HuH-7.5 (cell line): ENCODE measurements around the gene TIRAP.
"Not testable (repeated sequence)": the region's sequence is repeated elsewhere in the genome, so short reads cannot be mapped to it uniquely, and the experiment has no call there.

Source experiments
- DNase-seq: peaks from one replicate; pipeline ENCODE4 v3.0.0; 2011; ENCODE audit warnings: low spot score

The TIRAP gene

GRCh38 chr11:126282736-126283591, at the start of gene TIRAP:
Gene TIRAP, plus strand, starts transcription at chr11:126283093. Its CDS starts 7,802 bp downstream, at chr11:126290895.
- peak; percentile 64 for DNase-seq

GRCh38 chr11:126233391-126233790, 49.5 kb upstream of the TIRAP start:
- no peak for DNase-seq

- no peak for DNase-seq
Observed at GRCh38 chr11:126246636-126247035, 36.3 kb upstream of the TIRAP start.

GRCh38 chr11:126253265-126253664, 29.6 kb upstream of the TIRAP start:
- no peak for DNase-seq

DNA sequence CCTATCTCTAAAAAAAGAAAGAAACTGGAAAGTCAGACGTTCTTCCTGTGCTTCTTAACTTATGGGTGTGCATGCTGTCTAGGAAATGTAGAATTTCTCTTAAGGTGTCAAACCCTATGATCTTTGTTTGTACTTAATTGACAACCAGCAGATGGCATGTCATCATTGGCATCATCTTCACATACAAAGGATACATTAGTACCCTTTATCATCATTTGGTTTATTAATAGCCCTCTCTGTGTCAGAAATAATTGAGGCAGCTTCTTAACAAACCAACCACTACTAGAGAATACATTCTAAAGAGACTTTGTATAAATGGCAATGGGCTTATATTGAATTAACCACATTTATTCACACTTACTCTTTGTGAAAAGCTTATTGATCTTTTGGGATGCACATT, 28.1 kb upstream of the TIRAP start:
- no peak for DNase-seq

DNA sequence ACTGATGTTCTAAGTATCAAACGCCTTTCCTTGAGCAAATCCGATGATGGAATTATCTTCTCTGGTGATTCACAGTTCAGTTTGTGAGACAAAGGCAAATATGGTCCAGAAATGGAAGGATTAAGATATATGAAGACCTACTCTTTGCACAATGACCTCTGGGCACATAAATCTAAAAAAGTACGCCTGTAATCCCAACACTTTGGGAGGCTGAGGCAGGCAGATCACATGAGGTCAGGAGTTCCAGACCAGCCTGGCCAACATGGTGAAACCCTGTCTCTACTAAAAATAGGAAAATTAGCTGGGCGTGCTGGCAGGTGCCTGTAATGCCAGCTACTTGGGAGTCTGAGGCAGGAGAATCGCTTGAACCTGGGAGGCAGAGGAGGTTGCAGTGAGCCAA, 27.4 kb upstream of the TIRAP start:
- DNase-seq, result not testable (repeated sequence)

DNA sequence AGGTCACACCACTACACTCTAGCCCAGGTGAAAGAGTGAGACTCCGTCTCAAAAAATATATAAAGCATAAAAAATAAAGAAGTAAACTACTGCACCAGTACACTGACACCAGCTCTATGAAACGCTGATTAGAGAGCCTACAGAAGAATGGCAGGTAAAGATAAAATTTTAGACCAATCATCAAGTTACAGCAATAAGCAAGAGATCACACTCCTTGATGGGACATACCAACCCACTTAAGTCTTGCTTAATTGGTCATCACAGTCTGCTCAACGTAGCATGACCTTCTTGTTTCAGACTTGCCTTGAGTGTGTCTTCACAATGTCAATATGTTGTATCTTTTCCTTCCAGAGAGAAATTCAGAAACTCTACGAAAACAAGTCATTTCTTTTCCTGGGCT, 26.7 kb upstream of the TIRAP start:
- DNase-seq, result no peak

DNA sequence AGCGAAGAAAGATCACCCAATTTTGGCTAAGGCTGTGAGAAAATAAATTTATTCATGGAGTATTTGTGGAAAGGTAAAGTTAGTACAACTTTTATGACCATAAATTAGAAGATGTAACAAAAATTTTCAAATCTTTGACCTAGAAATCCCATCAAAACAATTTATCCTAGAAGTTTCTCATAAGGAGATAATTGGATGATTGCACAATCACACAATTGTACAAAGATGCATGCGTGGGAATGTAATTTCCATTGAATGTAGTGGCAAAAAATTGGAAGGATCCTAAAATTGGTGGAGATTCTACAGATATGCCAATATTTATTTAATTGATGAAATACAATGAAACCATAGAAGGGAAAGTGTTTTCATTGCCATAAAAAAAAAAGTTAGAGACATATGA, 25.7 kb upstream of the TIRAP start:
- DNase-seq, result no peak

GRCh38 chr11:126257764-126258163, 25.1 kb upstream of the TIRAP start:
- DNase-seq, result no peak

DNA sequence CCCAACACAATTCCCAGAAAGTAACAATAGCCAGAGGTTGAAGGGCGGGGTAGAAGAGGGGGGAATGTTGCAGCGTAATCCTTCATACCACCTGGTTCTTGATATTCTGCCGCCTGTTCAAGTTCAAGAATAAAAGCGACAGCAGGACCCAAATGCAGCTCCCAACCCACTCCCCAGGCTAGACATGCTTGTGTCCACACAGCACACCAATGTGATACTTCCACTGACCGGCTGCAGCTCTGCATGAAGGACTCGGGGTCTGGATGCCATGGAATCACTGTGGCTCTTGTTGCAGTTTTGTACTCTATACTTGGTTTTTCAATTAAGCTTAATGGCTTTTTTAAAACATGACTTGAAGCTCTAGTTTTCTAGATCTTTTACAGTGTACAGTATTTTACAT, 20.7 kb upstream of the TIRAP start:
- DNase-seq, result no peak

DNA sequence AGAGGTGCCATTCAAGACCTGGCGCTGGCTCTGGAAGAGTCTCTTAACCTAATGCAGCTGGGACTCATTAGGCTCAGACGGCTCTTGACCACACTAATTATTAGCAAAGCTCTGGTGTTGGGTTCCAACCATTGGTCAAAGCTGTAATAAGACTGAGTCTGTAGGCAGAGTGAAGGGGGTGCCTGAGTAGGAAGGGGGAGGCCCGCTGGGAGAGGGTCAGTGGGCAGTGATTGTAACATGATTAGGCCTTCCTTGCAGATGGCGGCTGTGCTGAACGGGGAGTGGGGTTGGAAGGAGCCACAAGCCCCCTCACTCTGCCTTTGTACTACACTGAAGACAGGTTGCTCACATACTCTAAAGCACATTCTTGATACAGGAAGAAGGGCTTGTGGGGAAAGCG, 19.4 kb upstream of the TIRAP start:
- no peak for DNase-seq

DNA sequence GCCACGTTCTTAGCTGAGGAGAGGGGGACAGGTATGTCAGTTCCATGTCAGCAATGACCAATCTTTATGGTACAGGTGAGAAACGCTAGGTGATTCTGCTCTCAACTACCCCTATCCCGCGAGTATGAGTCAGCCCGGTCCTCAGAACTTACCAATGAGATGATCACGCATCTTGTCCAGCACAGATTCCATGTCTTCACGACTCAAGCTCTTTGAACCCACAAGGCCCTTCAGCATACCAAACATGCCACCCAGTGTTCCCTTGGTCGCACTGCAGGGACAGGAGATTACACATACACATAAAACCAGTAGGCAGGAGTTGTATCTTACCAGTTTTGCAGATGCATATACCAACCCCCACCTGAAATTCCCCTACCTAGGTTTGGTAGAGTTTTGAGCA, 17.1 kb upstream of the TIRAP start:
- DNase-seq, result no peak

GRCh38 chr11:126267650-126268049, 15.2 kb upstream of the TIRAP start:
- no peak for DNase-seq

DNA sequence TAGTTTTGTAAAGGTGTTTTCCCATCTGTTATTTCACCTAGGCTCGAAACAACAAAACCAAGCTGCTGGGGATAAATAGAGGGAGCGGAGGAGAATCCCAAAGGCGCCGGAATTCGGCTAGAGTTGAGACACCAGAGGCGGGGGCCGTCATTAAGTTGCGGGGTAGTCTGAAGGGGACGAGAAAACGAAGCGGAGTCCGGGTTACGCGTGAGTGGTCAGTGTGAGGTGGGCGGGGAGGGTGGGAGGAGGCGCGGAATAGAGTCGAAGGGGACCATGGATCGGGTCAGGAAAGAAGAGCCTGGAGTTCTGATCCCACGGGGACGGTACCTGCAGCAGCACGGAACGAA, 14.6 kb upstream of the TIRAP start:
- DNase-seq, result peak; percentile 47

GRCh38 chr11:126268708-126269579, 13.9 kb upstream of the TIRAP start, which contains the start of the genes FOXRED1 and SRPRA:
Gene FOXRED1, plus strand, starts transcription at chr11:126269154. Its CDS starts 53 bp downstream, at chr11:126269207.
Gene SRPRA, minus strand, starts transcription at chr11:126268895. Its CDS starts 91 bp downstream, at chr11:126268804.
- peak; percentile 97 for DNase-seq

GRCh38 chr11:126277322-126277721, 5.6 kb upstream of the TIRAP start:
- DNase-seq, result no peak

DNA sequence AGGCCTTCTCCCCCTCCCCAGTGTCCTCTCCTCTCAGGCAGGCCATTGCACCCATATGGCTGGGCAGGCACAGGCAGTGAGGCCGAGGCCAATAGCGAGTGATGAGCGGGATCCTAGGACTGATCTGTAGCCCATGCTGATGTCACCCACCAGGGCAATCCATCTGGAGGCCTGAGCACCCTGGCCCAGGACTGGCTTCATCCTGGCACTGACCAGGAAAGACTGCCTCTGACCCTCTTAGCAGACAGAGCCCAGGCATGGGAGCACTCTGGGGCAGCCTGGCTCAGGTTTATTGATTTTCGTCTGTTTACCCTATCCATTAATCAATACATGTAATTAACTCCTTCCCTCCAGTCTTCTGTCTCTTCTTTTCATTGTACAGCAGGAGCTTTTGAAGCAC, 5.1 kb upstream of the TIRAP start:
- DNase-seq, result peak; percentile 45

- no peak for DNase-seq
Observed at GRCh38 chr11:126279191-126279590, 3.7 kb upstream of the TIRAP start.

- no peak for DNase-seq
Observed at GRCh38 chr11:126280595-126280994, 2.3 kb upstream of the TIRAP start.

DNA sequence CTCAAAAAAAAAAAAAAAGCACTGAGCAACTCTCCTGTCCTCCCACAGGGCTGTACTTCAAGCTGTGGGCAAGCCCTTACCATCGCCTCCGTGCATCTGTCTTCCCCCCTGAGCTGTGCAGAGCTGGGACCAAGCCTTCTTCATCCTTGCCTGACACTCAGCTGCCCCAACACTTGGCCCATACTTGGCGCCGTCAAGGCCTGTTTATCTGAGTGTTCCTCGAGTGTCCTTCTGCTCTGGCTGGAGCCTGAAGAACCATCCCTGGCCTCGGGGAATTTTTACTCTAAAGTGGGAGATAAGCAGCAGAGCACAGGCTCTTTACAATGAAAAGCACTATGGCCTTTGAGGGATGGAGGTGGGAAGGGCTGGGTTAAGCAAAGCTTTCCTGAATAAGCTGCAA, 1.6 kb upstream of the TIRAP start:
- DNase-seq, result no peak

- DNase-seq, result no peak
Observed at GRCh38 chr11:126281666-126282175, 1.2 kb upstream of the TIRAP start.

DNA sequence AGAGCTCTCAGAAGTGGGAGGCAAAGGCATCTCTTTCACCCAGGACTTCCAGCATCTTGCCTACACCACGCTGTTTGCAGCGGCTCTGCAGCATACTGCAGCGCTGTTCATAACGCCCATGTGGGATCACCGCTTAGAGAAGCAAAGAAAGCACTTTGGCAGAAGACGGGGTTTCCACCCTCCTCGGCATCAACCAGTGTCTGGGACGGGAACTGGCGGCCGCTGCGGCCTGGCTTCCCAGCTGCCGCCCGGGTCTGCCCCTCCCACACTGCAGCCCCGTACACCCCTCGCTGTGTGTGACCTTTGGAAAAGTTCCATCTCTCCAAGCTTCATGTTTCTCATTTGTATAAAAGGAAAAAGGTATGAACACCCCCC, 545 bp upstream of the TIRAP start:
- DNase-seq, result peak; percentile 39

DNA sequence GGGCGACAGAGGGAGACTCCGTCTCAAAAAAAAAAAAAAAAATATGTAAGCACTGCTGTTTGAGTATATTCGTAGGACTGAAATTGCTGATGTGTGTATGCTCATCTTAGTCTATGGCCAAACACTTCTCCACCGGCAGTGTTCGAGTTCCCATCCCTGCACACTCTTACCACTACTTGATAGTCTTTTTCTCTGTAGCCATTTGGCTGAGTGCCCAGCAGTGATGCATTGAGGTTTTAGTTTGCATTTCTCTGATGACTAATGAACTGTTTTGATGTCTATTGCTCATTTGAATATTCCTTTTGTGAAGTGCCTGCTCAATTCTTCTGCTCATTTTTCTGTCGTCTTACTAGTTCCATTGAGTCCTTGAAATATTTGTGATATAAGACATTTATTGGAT, 1.9 kb downstream of the TIRAP start:
- no peak for DNase-seq
